GM12872 (cell line): ENCODE data around the gene PTPRN2.

ENCODE experiments used
- CTCF ChIP-seq: IDR thresholded peaks from 3 replicates; pipeline ENCODE4 v1.5.1; 2011; ENCODE audit warnings: low read depth, mild to moderate bottlenecking, low read length, moderate library complexity; ENCODE audit not compliant: insufficient read depth

Gene PTPRN2

GRCh38 chr7:157990226-157990880, 597.3 kb downstream of the PTPRN2 start:
- TF ChIP-seq CTCF: no peak

- TF ChIP-seq CTCF: no peak
Measured at GRCh38 chr7:157989589-157989988, 598.0 kb downstream of the PTPRN2 start.

GRCh38 chr7:157987906-157988305, 599.7 kb downstream of the PTPRN2 start:
- no peak for TF ChIP-seq CTCF

GRCh38 chr7:157986051-157986450, 601.6 kb downstream of the PTPRN2 start:
- no peak for TF ChIP-seq CTCF

- no peak for TF ChIP-seq CTCF
Measured at GRCh38 chr7:157985636-157986035, 602.0 kb downstream of the PTPRN2 start.

GRCh38 chr7:157984423-157985163, 603.0 kb downstream of the PTPRN2 start:
- no peak for TF ChIP-seq CTCF

- no peak for TF ChIP-seq CTCF
Measured at GRCh38 chr7:157983502-157984422, 603.9 kb downstream of the PTPRN2 start.
